ENCODE data around the gene COLEC11.
"Not testable (repeated sequence)": the region's sequence is repeated elsewhere in the genome, so short reads cannot be mapped to it uniquely, and the experiment has no call there.

COLEC11 gene

GRCh38 chr2:3606370-3607201 is 11.7 kb downstream of the COLEC11 start:
- no peak for DNase-seq

GRCh38 chr2:3608373-3609278 is 13.7 kb downstream of the COLEC11 start:
- DNase-seq, result no peak

GRCh38 chr2:3609279-3609673 is 14.4 kb downstream of the COLEC11 start:
- DNase-seq, result not testable (repeated sequence)

- DNase-seq, result no peak
Observed at GRCh38 chr2:3610415-3610814, 15.5 kb downstream of the COLEC11 start.

GRCh38 chr2:3610881-3611505 is 16.1 kb downstream of the COLEC11 start:
- no peak for DNase-seq

GRCh38 chr2:3611589-3611988 is 16.7 kb downstream of the COLEC11 start:
- DNase-seq, result no peak

- DNase-seq, result no peak
Observed at GRCh38 chr2:3612639-3613523, 18.0 kb downstream of the COLEC11 start.

GRCh38 chr2:3613524-3613905 is 18.6 kb downstream of the COLEC11 start:
- no peak for DNase-seq

GRCh38 chr2:3614743-3615142 is 19.8 kb downstream of the COLEC11 start:
- not testable (repeated sequence) for DNase-seq

GRCh38 chr2:3615541-3616200 is 20.8 kb downstream of the COLEC11 start:
- DNase-seq, result not testable (repeated sequence)

GRCh38 chr2:3616435-3617197 is 21.7 kb downstream of the COLEC11 start:
- DNase-seq, result not testable (repeated sequence)

- DNase-seq, result no peak
Observed at GRCh38 chr2:3617198-3617890, 22.4 kb downstream of the COLEC11 start.

- no peak for DNase-seq
Observed at GRCh38 chr2:3618367-3618766, 23.5 kb downstream of the COLEC11 start.

- no peak for DNase-seq
Observed at GRCh38 chr2:3619033-3619432, 24.1 kb downstream of the COLEC11 start.

GRCh38 chr2:3619661-3620060 is 24.7 kb downstream of the COLEC11 start:
- not testable (repeated sequence) for DNase-seq

- DNase-seq, result no peak
Observed at GRCh38 chr2:3620834-3621233, 25.9 kb downstream of the COLEC11 start.

GRCh38 chr2:3622967-3623366 is 28.1 kb downstream of the COLEC11 start:
- DNase-seq, result no peak

- DNase-seq, result no peak
Observed at GRCh38 chr2:3624059-3624794, 29.3 kb downstream of the COLEC11 start.

- no peak for DNase-seq
Observed at GRCh38 chr2:3625186-3625585, 30.3 kb downstream of the COLEC11 start.
